Measurements from ENCODE around the gene UBE2J1. TPM values are rescaled to one million over a fixed set of nuclear protein-coding genes. Genes with fewer than 3 reads are reported as not detected.

Gene UBE2J1
- total and polyA plus RNA-seq, 4 donors = 14.7 to 26.4 (median 18.0) TPM

GRCh38 chr6:89385846-89386245 is 33.3 kb upstream of the UBE2J1 start:
- Histone ChIP-seq H3K4me3 (ENCODE audit: low read depth in 1 of 3, low read length in 3 of 3) (no peak overlapping the region), H3K9ac (ENCODE audit: low read depth in 1 of 2, low read length in 2 of 2) (no peak overlapping the region), H3K27me3 (ENCODE audit: control insufficient read depth in 4 of 4, insufficient read depth in 4 of 4, low read length in 3 of 4) (no peaks in the 10 kb centered on the region), H3K4me1 (ENCODE audit: control insufficient read depth in 4 of 4, insufficient read depth in 4 of 4, low read length in 3 of 4) (no peaks in the 10 kb centered on the region), H3K9me3 (ENCODE audit: control insufficient read depth in 4 of 4, low read length in 3 of 4) (no peaks in the 10 kb centered on the region), H3K27ac (ENCODE audit: low read depth in 1 of 2, low read length in 2 of 2) (no peak overlapping the region), H3K36me3 (ENCODE audit: control insufficient read depth in 4 of 4, insufficient read depth in 3 of 4, low read depth in 1 of 4, low read length in 3 of 4) (no peaks in the 10 kb centered on the region)
- TF ChIP-seq GABPA (IDR thresholded peaks at IDR 0.05 in 1 of 2, conservative IDR thresholded peaks at IDR 0.05 in 1 of 2) = no peak
- TF ChIP-seq NR2F2 (IDR thresholded peaks at IDR 0.05) = no peak
- no peak for TF ChIP-seq ZBTB33 (IDR thresholded peaks at IDR 0.05)
- TF ChIP-seq, protein P1, sequence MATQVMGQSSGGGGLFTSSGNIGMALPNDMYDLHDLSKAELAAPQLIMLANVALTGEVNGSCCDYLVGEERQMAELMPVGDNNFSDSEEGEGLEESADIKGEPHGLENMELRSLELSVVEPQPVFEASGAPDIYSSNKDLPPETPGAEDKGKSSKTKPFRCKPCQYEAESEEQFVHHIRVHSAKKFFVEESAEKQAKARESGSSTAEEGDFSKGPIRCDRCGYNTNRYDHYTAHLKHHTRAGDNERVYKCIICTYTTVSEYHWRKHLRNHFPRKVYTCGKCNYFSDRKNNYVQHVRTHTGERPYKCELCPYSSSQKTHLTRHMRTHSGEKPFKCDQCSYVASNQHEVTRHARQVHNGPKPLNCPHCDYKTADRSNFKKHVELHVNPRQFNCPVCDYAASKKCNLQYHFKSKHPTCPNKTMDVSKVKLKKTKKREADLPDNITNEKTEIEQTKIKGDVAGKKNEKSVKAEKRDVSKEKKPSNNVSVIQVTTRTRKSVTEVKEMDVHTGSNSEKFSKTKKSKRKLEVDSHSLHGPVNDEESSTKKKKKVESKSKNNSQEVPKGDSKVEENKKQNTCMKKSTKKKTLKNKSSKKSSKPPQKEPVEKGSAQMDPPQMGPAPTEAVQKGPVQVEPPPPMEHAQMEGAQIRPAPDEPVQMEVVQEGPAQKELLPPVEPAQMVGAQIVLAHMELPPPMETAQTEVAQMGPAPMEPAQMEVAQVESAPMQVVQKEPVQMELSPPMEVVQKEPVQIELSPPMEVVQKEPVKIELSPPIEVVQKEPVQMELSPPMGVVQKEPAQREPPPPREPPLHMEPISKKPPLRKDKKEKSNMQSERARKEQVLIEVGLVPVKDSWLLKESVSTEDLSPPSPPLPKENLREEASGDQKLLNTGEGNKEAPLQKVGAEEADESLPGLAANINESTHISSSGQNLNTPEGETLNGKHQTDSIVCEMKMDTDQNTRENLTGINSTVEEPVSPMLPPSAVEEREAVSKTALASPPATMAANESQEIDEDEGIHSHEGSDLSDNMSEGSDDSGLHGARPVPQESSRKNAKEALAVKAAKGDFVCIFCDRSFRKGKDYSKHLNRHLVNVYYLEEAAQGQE (IDR thresholded peaks at IDR 0.05) = no peak
- no peak for TF ChIP-seq ATF3 (IDR thresholded peaks at IDR 0.05)
- no peak for TF ChIP-seq RAD21 (IDR thresholded peaks at IDR 0.05)
- TF ChIP-seq EGR1 (IDR thresholded peaks at IDR 0.05; ENCODE audit: low read depth in 2 of 2) = no peak
- TF ChIP-seq HNF4A (conservative IDR thresholded peaks at IDR 0.05) = no peak
- no peak for TF ChIP-seq TAF1 (conservative IDR thresholded peaks at IDR 0.05)
- no peak for TF ChIP-seq SP1 (IDR thresholded peaks at IDR 0.05)
- no peak for TF ChIP-seq MAX (IDR thresholded peaks at IDR 0.05)
- over 99% methylated on average over 7 of the region's 7 CpGs for WGBS
- DNase-seq (ENCODE audit: low spot score) = no peak

DNA sequence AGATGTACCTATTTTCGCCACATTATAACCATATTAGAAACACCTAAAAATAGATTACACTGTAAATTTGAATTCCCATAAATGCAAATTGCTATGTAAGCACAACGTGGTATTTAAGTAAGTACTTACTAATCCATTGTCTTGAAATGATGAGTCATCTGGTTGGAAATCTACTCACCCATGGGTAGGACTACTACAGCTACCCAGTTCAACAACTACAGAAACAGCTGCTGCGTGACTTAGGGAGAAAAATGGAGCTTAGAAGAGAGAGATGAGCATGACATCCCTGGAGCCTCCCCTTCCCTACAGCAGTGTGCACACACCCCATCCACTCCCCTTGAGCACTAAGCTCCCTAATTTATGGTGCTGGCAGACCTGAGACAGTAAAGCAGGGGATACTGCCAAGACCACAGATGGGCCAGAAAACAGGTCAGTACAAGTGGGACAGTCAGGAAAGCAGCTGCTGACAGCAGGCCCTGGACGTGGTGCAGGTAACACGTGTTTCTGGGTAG is 32.7 kb upstream of the UBE2J1 start:
- H3K36me3 ChIP-seq (ENCODE audit: control insufficient read depth in 4 of 4, insufficient read depth in 3 of 4, low read depth in 1 of 4, low read length in 3 of 4) = no peaks in the 10 kb centered on the region
- no peak for TF ChIP-seq RAD21 (IDR thresholded peaks at IDR 0.05)
- no peak for TF ChIP-seq CTCF (IDR thresholded peaks at IDR 0.05; ENCODE audit: low read depth, low read length, missing input control)
- TF ChIP-seq GABPA (IDR thresholded peaks at IDR 0.05 in 1 of 2, conservative IDR thresholded peaks at IDR 0.05 in 1 of 2) = no peak
- TF ChIP-seq HNF4G (IDR thresholded peaks at IDR 0.05) = no peak
- no peak for TF ChIP-seq TAF1 (conservative IDR thresholded peaks at IDR 0.05)
- TF ChIP-seq SP1 (IDR thresholded peaks at IDR 0.05) = no peak
- no peak for TF ChIP-seq JUND (IDR thresholded peaks at IDR 0.05)
- TF ChIP-seq MAX (IDR thresholded peaks at IDR 0.05) = no peak
- no peak for TF ChIP-seq ZBTB33 (IDR thresholded peaks at IDR 0.05)
- TF ChIP-seq YY1 (IDR thresholded peaks at IDR 0.05) = no peak
- no peak for TF ChIP-seq HNF4A (conservative IDR thresholded peaks at IDR 0.05)
- TF ChIP-seq, protein P1 (IDR thresholded peaks at IDR 0.05) = no peak
- TF ChIP-seq FOXA1 (IDR thresholded peaks at IDR 0.05) = no peak
- TF ChIP-seq RXRA (IDR thresholded peaks at IDR 0.05) = no peak
- no peak for TF ChIP-seq EGR1 (IDR thresholded peaks at IDR 0.05; ENCODE audit: low read depth in 2 of 2)
- TF ChIP-seq NR2F2 (IDR thresholded peaks at IDR 0.05) = no peak

More for the DNA sequence above, 32.7 kb upstream of the UBE2J1 start:
- DNase-seq (ENCODE audit: low spot score) = no peak
- no peaks in the 10 kb centered on the region for H3K9me3 ChIP-seq (ENCODE audit: control insufficient read depth in 4 of 4, low read length in 3 of 4)
- no peaks in the 10 kb centered on the region for H3K4me1 ChIP-seq (ENCODE audit: control insufficient read depth in 4 of 4, insufficient read depth in 4 of 4, low read length in 3 of 4)
- no peak overlapping the region for H3K9ac ChIP-seq (ENCODE audit: low read depth in 1 of 2, low read length in 2 of 2)
- H3K4me3 ChIP-seq (ENCODE audit: low read depth in 1 of 3, low read length in 3 of 3) = no peak overlapping the region
- 89% methylated on average over 5 of the region's 5 CpGs for WGBS
- H3K27me3 ChIP-seq (ENCODE audit: control insufficient read depth in 4 of 4, insufficient read depth in 4 of 4, low read length in 3 of 4) = no peaks in the 10 kb centered on the region
- no peak overlapping the region for H3K27ac ChIP-seq (ENCODE audit: low read depth in 1 of 2, low read length in 2 of 2)

All from liver (tissue), 9 donors.